Measurements from ENCODE around the gene E2F1.
A peak's percentile ranks its signal among the peaks of the same experiment; 100 is the strongest.

E2F1 gene

DNA sequence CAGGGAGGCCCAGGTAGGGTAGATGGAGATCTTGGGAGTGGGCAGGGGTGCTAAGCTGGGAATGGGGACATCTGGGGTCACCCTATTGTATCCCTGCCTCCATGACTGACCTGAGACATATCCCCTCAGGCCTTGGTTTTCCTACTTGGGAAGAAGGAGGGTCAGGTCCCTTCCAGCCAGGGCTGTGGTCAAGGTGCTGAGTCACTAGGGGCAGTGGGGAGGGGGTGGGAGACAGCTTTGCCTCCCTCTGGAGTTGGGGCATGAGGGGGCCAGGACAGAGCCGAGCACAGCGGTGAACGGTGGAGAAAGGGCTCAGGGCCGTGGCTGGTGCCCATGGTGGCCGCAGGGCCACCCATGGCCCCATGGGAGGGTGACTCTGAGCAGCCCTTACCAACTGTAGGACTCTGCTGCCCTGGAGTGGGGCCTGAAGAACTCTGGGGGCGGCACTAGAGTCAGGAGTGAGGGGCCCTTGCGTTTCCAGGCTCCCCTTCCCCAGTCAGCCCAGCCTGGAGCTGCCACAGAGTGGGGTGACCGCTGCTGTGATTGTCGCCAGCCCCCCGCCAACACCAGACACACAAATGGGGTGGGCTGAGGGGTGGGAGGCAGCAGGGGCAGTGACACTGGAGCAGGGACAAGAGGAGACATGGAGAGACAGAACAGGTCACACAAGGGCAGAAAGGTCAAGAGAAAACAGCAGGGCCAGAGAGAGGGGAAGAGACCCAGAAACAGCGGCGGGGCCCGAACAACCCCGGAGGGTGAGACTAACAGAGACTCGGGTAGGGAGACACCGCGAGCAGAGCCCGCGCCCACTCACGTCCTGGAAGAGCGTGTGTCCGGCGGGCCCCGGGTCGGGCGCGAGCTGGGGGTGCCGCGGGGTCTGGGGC is 12.5 kb downstream of the E2F1 start:
- H3K27ac ChIP-seq, result peak overlapping the region; percentile 91
- H3K36me3 ChIP-seq, result peaks cover 49% of the 10 kb centered on the region
- no peaks in the 10 kb centered on the region for H3K27me3 ChIP-seq (ENCODE audit: insufficient read depth, low read depth, severe bottlenecking)
- peak overlapping the region; percentile 58 for H3K4me3 ChIP-seq (ENCODE audit: low read depth, low read length)
- TF ChIP-seq, protein P1, sequence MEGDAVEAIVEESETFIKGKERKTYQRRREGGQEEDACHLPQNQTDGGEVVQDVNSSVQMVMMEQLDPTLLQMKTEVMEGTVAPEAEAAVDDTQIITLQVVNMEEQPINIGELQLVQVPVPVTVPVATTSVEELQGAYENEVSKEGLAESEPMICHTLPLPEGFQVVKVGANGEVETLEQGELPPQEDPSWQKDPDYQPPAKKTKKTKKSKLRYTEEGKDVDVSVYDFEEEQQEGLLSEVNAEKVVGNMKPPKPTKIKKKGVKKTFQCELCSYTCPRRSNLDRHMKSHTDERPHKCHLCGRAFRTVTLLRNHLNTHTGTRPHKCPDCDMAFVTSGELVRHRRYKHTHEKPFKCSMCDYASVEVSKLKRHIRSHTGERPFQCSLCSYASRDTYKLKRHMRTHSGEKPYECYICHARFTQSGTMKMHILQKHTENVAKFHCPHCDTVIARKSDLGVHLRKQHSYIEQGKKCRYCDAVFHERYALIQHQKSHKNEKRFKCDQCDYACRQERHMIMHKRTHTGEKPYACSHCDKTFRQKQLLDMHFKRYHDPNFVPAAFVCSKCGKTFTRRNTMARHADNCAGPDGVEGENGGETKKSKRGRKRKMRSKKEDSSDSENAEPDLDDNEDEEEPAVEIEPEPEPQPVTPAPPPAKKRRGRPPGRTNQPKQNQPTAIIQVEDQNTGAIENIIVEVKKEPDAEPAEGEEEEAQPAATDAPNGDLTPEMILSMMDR (IDR thresholded peaks at IDR 0.05; ENCODE audit: low read depth, low read length), result no peak
- DNase-seq, result no peak
- no peaks in the 10 kb centered on the region for H3K9me3 ChIP-seq (ENCODE audit: severe bottlenecking)

DNA sequence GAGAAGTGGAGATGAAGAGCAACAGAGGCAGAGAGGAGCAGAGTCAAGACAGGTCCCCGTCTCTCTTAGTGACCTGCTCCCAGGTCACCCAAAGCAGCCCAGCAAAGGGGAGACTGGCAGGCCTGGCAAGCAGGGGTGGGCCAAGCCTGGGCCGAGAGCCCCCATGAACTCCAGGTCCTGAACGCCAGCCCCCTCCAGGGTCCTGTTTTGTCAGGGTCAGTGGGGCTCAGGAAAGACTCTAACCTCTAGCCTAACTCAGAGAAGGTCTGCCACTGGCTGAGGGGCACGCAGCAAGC is 13.1 kb downstream of the E2F1 start:
- H3K36me3 ChIP-seq, result peaks cover 49% of the 10 kb centered on the region
- no peaks in the 10 kb centered on the region for H3K27me3 ChIP-seq (ENCODE audit: insufficient read depth, low read depth, severe bottlenecking)
- TF ChIP-seq, protein P1 (IDR thresholded peaks at IDR 0.05; ENCODE audit: low read depth, low read length), result no peak
- H3K27ac ChIP-seq, result peak overlapping the region; percentile 91
- peak overlapping the region; percentile 58 for H3K4me3 ChIP-seq (ENCODE audit: low read depth, low read length)
- H3K9me3 ChIP-seq (ENCODE audit: severe bottlenecking), result no peaks in the 10 kb centered on the region
- no peak for DNase-seq

DNA sequence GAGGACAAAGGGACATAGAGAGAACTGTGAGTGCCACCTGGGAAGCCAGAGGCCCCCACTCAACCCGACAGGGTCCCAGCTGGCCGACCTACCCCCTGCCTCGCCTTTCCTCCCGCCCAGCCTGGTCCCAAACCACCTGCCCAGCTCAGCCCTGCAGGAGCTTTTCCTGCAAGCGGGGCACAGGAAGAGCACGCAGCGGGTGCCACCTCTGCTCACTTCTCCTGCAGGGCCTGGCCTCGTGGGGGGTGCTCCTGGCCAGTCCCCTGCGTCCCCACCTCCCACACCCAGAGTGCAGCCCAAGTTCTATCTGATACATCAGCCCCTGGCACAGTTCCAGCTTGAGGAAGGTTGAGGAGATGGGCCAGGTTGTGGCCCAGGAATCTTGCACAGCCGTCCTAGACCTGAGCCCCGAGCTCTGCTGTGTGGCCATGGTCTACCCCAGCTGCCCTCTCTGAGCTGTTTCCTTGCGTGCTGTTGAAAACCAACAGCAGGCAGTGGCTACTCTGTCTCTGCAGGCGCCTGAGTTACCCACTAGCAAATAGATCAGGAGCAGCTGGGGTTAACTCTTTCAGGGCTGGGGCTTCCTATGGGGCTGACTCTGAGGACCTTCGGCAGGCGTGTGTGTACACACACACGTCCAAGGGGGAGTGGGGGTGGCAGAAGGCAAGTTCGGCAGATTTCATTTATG is 13.6 kb downstream of the E2F1 start:
- TF ChIP-seq, protein P1 (IDR thresholded peaks at IDR 0.05; ENCODE audit: low read depth, low read length), result no peak
- DNase-seq, result peak; percentile 76
- Histone ChIP-seq H3K36me3 (peaks cover 46% of the 10 kb centered on the region), H3K27me3 (ENCODE audit: insufficient read depth, low read depth, severe bottlenecking) (no peaks in the 10 kb centered on the region), H3K4me3 (ENCODE audit: low read depth, low read length) (peak overlapping the region; percentile 58), H3K27ac (peak overlapping the region; percentile 91), H3K9me3 (ENCODE audit: severe bottlenecking) (no peaks in the 10 kb centered on the region)

DNA sequence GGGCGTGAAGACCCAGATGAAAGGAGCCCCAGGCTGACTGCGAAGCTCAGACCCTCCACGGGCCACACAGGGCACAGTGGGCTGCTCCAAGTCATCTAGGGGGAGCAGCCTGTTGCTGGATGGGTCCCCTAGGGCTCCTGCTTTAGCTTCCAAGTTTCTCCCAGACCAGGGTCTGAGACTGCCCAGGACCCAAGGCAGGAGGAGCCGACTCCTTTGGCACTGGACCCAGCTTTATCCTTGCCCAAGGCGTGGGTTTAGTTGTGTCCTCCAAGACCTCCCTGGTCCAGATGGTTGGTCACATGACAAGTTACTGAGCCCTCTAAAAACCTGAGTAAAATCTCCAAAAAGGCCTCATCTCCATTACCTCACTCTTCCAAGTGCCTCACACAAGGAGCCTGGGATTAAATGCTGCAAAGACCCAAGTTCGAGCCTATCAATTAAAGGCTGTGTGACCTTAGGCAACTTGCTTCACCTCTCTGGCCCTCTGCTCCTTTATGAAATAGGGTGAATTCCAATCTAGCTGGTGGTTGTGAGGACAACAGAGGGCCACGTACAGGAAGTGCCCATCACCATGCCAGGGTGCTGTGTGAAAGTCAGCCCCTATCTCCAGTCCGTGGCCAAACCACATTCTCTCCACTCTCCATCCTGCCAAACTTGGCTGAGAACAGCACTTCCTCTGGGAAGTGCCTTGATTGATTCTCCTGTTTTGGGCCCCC is 14.5 kb downstream of the E2F1 start:
- Histone ChIP-seq H3K36me3 (peaks cover 42% of the 10 kb centered on the region), H3K9me3 (ENCODE audit: severe bottlenecking) (no peaks in the 10 kb centered on the region), H3K4me3 (ENCODE audit: low read depth, low read length) (no peak overlapping the region), H3K27ac (no peak overlapping the region), H3K27me3 (ENCODE audit: insufficient read depth, low read depth, severe bottlenecking) (no peaks in the 10 kb centered on the region)
- TF ChIP-seq, protein P1 (IDR thresholded peaks at IDR 0.05; ENCODE audit: low read depth, low read length), result no peak
- no peak for DNase-seq

DNA sequence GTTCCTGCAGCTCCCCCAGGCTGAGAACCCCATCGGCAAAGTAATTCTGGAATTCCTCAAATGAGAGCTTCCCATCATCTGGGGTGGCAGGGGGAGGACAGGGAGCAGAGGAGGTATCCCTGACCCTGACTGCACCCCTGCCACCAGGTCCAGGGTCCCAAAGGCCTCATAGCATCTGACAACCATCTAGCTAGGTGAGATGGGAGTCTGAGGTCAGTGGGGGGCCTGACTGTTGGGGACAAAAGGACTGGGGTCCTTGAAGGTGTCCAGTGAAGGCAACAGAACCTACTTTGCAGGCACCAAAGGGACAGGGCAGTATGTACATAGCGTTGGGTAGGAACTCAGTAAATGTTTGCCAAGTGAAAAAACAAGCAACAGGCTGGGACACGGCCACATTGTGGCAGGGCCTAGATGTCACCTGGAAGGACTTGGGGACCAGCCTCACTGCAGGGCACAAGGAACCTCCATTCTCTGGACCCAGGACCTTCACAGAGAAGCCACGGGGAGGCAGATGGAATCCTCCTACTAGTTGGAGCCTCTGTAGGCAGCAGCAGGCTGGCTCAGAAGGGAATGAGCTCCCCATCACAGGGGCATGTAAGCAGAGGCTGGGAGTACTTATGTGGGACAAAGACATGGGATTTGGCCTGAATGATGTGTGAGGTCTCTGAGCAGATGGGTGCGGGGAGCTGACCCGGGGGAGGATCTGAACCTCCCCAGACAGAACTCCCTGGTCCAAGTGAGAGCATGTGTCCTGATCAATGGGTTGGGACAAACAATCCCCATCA is 15.3 kb downstream of the E2F1 start:
- TF ChIP-seq, protein P1 (IDR thresholded peaks at IDR 0.05; ENCODE audit: low read depth, low read length), result no peak
- H3K27ac ChIP-seq, result no peak overlapping the region
- H3K4me3 ChIP-seq (ENCODE audit: low read depth, low read length), result no peak overlapping the region
- no peaks in the 10 kb centered on the region for H3K27me3 ChIP-seq (ENCODE audit: insufficient read depth, low read depth, severe bottlenecking)
- H3K9me3 ChIP-seq (ENCODE audit: severe bottlenecking), result no peaks in the 10 kb centered on the region
- H3K36me3 ChIP-seq, result peaks cover 34% of the 10 kb centered on the region
- no peak for DNase-seq
